PC-9 (cell line): ENCODE measurements around the gene PER2.

Experiments
- CTCF ChIP-seq: fragments of 200-600 bp; sonication (generic); conservative IDR thresholded peaks from 2 replicates; pipeline ENCODE4 v1.6.1; 2017; ENCODE audit warnings: mixed run types, antibody characterized with exemption, mild to moderate bottlenecking, moderate library complexity
- EZH2 ChIP-seq: fragments of 200-600 bp; sonication (generic); IDR thresholded peaks from 2 replicates; pipeline ENCODE4 v1.8.0; 2017; ENCODE audit warnings: antibody characterized with exemption, low read depth

- no peak for TF ChIP-seq CTCF
- no peak for TF ChIP-seq EZH2
These were observed 25.8 kb downstream of the PER2 start for GRCh38 chr2:238262496-238263122.
